Left cardiac atrium (tissue), 4 donors: ENCODE data around the gene SPANXN3. TPM values are rescaled to one million over a fixed set of nuclear protein-coding genes. Genes with fewer than 3 reads are reported as not detected.
"Not testable (repeated sequence)": the region's sequence is repeated elsewhere in the genome, so short reads cannot be mapped to it uniquely, and the experiment has no call there.

Source experiments
- ATAC-seq, 2 donors: fragments of 200-7000 bp; cut with Tn5 transposase; one replicate each; pipeline ENCODE4 v1.9.1; 2020; ENCODE audit warnings: mild to moderate bottlenecking in 2 of 2, moderate library complexity in 2 of 2
- DNase-seq: peaks from one replicate; pipeline ENCODE4 v3.0.0-alpha.2; 2020
- intact Hi-C, 2 donors: fragments of 100-400 bp; cut with DNase I; formaldehyde crosslinking; loops; one replicate each; pipeline versions ENCODE4 v1.14.1 to v1.15.1; 2022 to 2023
- long read RNA-seq: library from polyadenylated mRNA; unstranded; transcript quantifications from one replicate; pipeline ENCODE4 v2.0.0, GENCODE V29; 2021
- total RNA-seq, 2 donors: library from RNA; stranded (reverse); fragmentation: NEBNext Ultra II Directional; extraction: Animal tissue kit (Norgen Biotek cat#: 25700); gene quantifications; one replicate each; pipeline ENCODE4 v1.2.1, GENCODE V29; 2021
- donor health status: DM: no; HTN: yes; CAD: no.
- donor health status: DM: no; HTN: yes; CAD: no; lungs with severe emphysema.
- donor health status: DM: yes; HTN: yes; CAD: no.
- donor health status: Dilated cardiomyopathy.

The SPANXN3 gene, protein sequence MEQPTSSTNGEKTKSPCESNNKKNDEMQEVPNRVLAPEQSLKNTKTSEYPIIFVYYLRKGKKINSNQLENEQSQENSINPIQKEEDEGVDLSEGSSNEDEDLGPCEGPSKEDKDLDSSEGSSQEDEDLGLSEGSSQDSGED
- not detected for total RNA-seq
- long read RNA-seq, result 0 reads

- intact Hi-C loops, ATAC-seq, DNase-seq: not testable (repeated sequence)
Observed at GRCh38 chrX:143517375-143517774, at the start of gene SPANXN3. TSS of gene SPANXN3 (minus strand) at chrX:143517475. CDS start at chrX:143517391, 84 bp downstream.

DNA sequence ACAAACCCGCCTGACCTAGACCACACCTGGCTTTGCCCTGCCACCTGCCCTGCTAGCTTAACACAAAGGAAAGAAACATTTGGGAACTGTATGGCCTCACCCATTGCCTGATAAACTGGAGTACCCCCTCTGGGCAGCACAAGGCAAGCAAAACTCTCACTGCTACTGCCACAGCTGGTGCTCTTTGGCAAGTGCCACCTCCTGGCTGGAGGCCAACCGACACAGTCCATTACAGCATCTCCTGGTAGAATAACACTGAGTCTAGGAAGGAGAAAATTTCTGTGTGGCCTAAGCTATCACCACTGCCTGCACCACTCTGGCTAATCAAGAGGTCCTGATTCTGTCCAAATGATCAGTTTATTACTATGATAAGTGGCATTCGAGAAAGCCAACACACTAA lies 18.9 kb upstream of the SPANXN3 start:
- DNase-seq, result no peak
- intact Hi-C loops, result no loop called here
- ATAC-seq, result no peak

DNA sequence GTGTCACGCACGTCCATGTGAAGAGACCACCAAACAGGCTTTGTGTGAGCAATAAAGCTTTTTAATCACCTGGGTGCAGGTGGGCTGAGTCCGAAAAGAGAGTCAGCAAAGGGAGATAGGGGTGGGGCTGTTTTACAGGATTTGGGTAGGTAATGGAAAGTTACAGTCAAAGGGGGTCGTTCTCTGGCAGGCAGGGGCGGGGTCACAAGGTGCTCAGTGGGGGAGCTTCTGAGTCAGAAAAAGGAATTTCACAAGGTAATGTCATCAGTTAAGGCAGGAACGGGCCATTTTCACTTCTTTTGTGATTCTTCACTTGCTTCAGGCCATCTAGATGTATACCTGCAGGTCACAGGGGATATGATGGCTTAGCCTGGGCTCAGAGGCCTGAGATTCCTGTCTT lies 15.1 kb downstream of the SPANXN3 start:
- not testable (repeated sequence) for ATAC-seq

GRCh38 chrX:143500751-143501150 lies 16.5 kb downstream of the SPANXN3 start:
- ATAC-seq (no peak), DNase-seq (no peak)
- intact Hi-C loops, result no loop called here

More for the DNA sequence above, 15.1 kb downstream of the SPANXN3 start:
- intact Hi-C loops, DNase-seq: not testable (repeated sequence)

- intact Hi-C loops, result no loop called here
- ATAC-seq (no peak), DNase-seq (no peak)
Observed at GRCh38 chrX:143486105-143486504, 31.2 kb downstream of the SPANXN3 start.

- ATAC-seq (no peak), DNase-seq (no peak)
- intact Hi-C loops, result no loop called here
Observed at GRCh38 chrX:143476751-143477150, 40.5 kb downstream of the SPANXN3 start.

DNA sequence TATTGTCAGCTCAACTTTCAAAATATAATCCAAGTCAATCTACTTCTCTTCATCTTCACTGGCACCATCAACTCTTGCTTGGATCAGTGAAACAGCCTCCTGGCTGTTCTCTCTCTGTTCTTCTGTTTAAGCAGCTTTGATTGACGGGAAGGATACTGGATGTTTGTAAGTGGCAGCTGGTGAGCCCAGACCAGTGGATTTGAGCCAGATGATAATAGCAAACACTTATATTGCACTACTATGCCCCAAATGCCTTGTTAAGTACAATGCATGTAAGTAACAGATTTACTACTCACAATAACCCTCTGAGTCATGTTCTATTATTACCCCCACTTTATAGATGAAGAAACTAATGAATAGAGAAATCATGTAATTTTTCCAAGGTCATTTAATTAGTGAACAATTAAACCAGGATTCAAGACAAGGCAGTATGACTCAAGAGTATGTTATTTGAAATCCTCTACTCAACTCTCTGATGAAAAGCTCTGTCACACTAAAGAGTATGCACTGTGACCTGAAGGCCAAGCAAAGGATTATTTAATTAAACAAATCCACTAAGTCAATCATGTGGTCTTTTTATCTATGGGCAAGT lies 44.8 kb downstream of the SPANXN3 start:
- DNase-seq, result no peak
- intact Hi-C loops, result no loop called here
- no peak for ATAC-seq

DNA sequence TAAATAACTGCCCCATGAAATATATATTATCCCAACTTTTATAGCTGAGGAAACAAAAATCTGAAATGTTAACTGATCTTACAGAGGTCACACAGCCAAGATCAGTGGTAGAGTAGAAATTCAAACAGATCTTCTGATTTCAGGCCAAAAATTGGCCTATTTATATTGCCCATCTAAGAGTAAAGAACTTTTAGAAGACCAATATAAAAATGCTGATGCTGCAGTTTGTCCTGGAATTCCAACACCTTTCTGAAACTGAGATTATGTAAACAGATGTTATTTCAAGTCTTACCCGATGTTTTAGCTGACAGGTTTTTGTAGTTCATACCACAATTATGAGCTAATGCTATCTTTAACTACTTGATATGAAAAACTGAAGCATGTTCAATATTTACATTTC lies 51.1 kb downstream of the SPANXN3 start:
- DNase-seq (no peak), ATAC-seq (no peak)
- intact Hi-C loops, result no loop called here

DNA sequence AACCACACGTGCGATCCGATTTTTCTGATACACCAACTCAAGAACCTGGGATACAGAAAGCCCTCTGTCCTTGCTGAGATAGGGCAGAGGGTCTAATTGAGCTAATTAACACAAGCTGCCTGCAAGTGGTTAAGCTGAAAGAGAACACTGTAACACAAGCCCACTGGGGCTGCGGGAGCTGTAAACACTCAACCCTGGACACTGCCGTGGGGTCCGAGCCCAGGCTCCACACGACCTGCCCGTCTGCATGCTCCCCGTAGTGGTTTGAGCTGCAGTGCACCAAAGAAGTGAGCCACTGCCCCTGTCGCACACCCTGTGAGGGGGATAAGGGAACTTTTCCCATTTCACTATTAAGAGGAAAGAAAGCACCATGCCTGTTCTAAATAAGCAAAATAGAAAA lies 54.6 kb downstream of the SPANXN3 start:
- intact Hi-C loops, result no loop called here
- DNase-seq (no peak), ATAC-seq (no peak)

DNA sequence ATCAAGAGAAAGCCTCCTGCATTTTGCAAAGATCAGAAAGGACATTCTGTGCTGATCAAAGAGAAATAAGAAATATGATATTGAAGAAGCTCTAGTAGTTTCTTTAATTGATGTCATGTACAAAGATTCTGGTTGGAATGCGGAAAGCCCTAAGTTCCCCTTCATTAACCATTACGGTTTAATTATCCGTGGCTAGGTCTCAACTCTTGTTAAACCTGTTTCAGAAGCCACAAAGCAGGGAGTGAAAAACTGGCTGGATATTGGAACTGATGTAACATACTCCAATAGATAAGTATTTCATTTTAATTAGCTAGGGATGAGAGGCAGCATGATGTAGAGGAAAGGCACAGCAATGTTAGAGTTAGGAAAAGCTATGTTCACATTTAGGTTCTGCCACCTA lies 55.7 kb downstream of the SPANXN3 start:
- DNase-seq (no peak), ATAC-seq (no peak)
- intact Hi-C loops, result no loop called here

Other genes with a start within 250 kb of the SPANXN3 start
- gene SLITRK4, start 118.6 kb upstream of the SPANXN3 start, total RNA-seq, result under 1 TPM; 0.73 to 0.85 TPM
- gene SPANXN2, start 203.3 kb upstream of the SPANXN3 start, total RNA-seq, result not detected